GM12873 (cell line): Measurements from ENCODE around the gene MAGI1.

Experiments used
- TF ChIP-seq, protein P1 (sequence below): IDR thresholded peaks from 2 replicates; pipeline ENCODE4 v1.5.1; 2012; ENCODE audit warnings: low read depth, mild to moderate bottlenecking, moderate library complexity, low read length, control low read depth; ENCODE audit not compliant: insufficient read depth; ENCODE audit errors: missing control alignments

Gene MAGI1

DNA sequence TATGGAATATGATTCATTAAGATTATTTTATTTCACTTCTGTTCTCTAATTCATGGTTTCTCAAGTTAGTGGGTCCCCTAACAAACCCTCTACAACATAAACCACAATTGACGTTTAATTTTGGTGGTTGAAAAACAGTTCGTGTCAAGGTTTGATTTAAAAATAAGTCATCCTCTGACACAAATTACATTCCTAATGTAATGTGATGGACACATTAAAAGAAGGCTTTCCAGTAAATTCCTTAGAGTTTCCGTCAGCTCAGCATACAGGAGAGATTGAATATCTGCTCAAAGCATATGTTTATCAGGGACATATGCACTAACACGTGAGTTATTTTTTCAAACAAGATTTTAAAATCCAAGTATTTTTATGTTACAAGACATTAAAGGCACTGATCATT lies 724.4 kb downstream of the MAGI1 start:
- TF ChIP-seq, protein P1, sequence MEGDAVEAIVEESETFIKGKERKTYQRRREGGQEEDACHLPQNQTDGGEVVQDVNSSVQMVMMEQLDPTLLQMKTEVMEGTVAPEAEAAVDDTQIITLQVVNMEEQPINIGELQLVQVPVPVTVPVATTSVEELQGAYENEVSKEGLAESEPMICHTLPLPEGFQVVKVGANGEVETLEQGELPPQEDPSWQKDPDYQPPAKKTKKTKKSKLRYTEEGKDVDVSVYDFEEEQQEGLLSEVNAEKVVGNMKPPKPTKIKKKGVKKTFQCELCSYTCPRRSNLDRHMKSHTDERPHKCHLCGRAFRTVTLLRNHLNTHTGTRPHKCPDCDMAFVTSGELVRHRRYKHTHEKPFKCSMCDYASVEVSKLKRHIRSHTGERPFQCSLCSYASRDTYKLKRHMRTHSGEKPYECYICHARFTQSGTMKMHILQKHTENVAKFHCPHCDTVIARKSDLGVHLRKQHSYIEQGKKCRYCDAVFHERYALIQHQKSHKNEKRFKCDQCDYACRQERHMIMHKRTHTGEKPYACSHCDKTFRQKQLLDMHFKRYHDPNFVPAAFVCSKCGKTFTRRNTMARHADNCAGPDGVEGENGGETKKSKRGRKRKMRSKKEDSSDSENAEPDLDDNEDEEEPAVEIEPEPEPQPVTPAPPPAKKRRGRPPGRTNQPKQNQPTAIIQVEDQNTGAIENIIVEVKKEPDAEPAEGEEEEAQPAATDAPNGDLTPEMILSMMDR: no peak

DNA sequence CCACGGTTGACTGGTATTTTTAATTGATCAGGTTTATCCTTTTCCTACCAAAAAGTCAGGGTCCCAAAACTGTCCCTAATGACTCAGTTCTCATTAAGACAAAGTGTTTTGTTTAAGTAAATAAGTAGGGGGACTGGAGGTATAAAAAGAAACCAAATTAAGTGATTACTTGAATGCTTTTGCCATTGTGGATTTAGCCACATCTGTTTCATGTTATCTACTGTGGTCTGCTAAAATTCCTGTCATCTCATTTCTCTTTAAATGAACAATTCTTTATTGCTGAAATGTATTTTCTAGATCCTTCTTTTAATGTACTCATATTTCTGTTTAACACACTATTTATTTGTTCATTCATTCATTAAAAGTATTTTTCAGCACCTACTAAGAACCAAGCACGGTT lies 725.1 kb downstream of the MAGI1 start:
- TF ChIP-seq, protein P1: no peak

GRCh38 chr3:65305836-65306235 lies 732.9 kb downstream of the MAGI1 start:
- TF ChIP-seq, protein P1: no peak
